SK-N-SH (cell line): ENCODE data around the gene LHB. TPM values are rescaled to one million over a fixed set of nuclear protein-coding genes. Genes with fewer than 3 reads are reported as not detected.

ENCODE experiments used
- CTCF ChIA-PET: fragments of 300-600, 350-600 bp; formaldehyde crosslinking; extraction: SDS; loops from one replicate; lab custom pipeline; 2021; lab: Yijun Ruan, JAX
- POLR2A ChIA-PET: fragments of 350-600 bp; sonication (Branson Sonifier 250); formaldehyde crosslinking; extraction: SDS; loops from one replicate; lab custom pipeline; 2020; ENCODE audit warnings: antibody characterized with exemption, inconsistent platforms; lab: Yijun Ruan, JAX
- DNase-seq: peaks from one replicate; pipeline ENCODE4 v3.0.0; 2012
- H2AFZ ChIP-seq: fragments of 200-600 bp; sonication (generic); 2 replicates; pipeline ENCODE4 v1.8.1; 2016; ENCODE audit warnings: antibody characterized with exemption, mild to moderate bottlenecking, low read depth
- H3F3A ChIP-seq: fragments of 200-600 bp; sonication (generic); replicated peaks from 2 replicates; pipeline ENCODE3; 2016; ENCODE audit warnings: antibody characterized with exemption, mild to moderate bottlenecking; ENCODE audit not compliant: insufficient read depth
- H3K27ac ChIP-seq, 2 experiments: fragments of 200-500 bp in 1 of 2; fragments of 200-600 bp in 1 of 2; sonication (Bioruptor generic) in 1 of 2; sonication (generic), shearing (Covaris generic) in 1 of 2; 2 replicates each; pipeline versions ENCODE4 v1.5.1 to v1.6.1; 2014 to 2016; ENCODE audit warnings: low read depth in 2 of 2, inconsistent platforms in 1 of 2, low read length in 1 of 2, mild to moderate bottlenecking in 1 of 2, mixed read lengths in 1 of 2
- H3K27me3 ChIP-seq: fragments of 200-600 bp; sonication (generic), shearing (Covaris generic); 2 replicates; pipeline ENCODE4 v1.6.1; 2016; ENCODE audit warnings: mixed run types; ENCODE audit not compliant: insufficient read depth
- H3K36me3 ChIP-seq, 2 experiments: fragments of 200-500 bp in 1 of 2; fragments of 200-600 bp in 1 of 2; sonication (Bioruptor generic) in 1 of 2; sonication (generic) in 1 of 2; replicated peaks in 1 of 2; 2 replicates each; pipeline versions ENCODE3 to v1.5.1; 2014 to 2016; ENCODE audit warnings: low read length in 1 of 2, mild to moderate bottlenecking in 1 of 2; ENCODE audit not compliant: insufficient read depth in 2 of 2, control insufficient read depth in 1 of 2
- H3K4me1 ChIP-seq, 2 experiments: fragments of 200-500 bp in 1 of 2; fragments of 200-600 bp in 1 of 2; sonication (Bioruptor generic) in 1 of 2; sonication (generic), shearing (Covaris generic) in 1 of 2; 2 replicates each; pipeline versions ENCODE4 v1.5.1 to v1.6.1; 2014 to 2016; ENCODE audit warnings: low read depth in 1 of 2, low read length in 1 of 2, mixed run types in 1 of 2; ENCODE audit not compliant: insufficient read depth in 2 of 2, control insufficient read depth in 1 of 2
- H3K4me2 ChIP-seq: fragments of 200-600 bp; sonication (generic), shearing (Covaris generic); 2 replicates; pipeline ENCODE4 v1.6.1; 2017; ENCODE audit warnings: mixed run types
- H3K4me3 ChIP-seq, 2 experiments: fragments of 200-500 bp in 1 of 2; fragments of 200-600 bp in 1 of 2; sonication (Bioruptor generic) in 1 of 2; sonication (generic), shearing (Covaris generic) in 1 of 2; 2 replicates each; pipeline versions ENCODE4 v1.5.1 to v1.8.1; 2014 to 2016; ENCODE audit warnings: low read depth in 2 of 2, inconsistent platforms in 1 of 2, low read length in 1 of 2, mild to moderate bottlenecking in 1 of 2, mixed read lengths in 1 of 2, moderate library complexity in 1 of 2
- H3K79me2 ChIP-seq: fragments of 200-600 bp; sonication (generic); 2 replicates; pipeline ENCODE4 v1.8.1; 2017; ENCODE audit warnings: mild to moderate bottlenecking; ENCODE audit not compliant: insufficient read depth
- H3K9ac ChIP-seq: fragments of 200-600 bp; sonication (generic); 2 replicates; pipeline ENCODE4 v1.6.1; 2017; ENCODE audit warnings: mixed run types
- H3K9me2 ChIP-seq: fragments of 200-600 bp; sonication (generic); 2 replicates; pipeline ENCODE4 v1.6.1; 2017; ENCODE audit warnings: mixed run types
- H3K9me3 ChIP-seq: fragments of 200-600 bp; sonication (generic); 2 replicates; pipeline ENCODE4 v1.6.1; 2017; ENCODE audit warnings: mixed run types, mild to moderate bottlenecking, moderate library complexity
- H4K20me1 ChIP-seq: fragments of 200-600 bp; sonication (generic); 2 replicates; pipeline ENCODE4 v1.6.1; 2017; ENCODE audit warnings: mild to moderate bottlenecking, mixed run types; ENCODE audit not compliant: insufficient read depth
- RAD21 ChIP-seq: IDR thresholded peaks from 2 replicates; pipeline ENCODE4 v1.6.1; 2012; ENCODE audit warnings: mild to moderate bottlenecking, low read length
- TEAD4 ChIP-seq: IDR thresholded peaks from 2 replicates; pipeline ENCODE4 v1.4.0; 2012; ENCODE audit warnings: mild to moderate bottlenecking, borderline replicate concordance; ENCODE audit not compliant: insufficient read depth
- WGBS: methylation state at CpG from one replicate; pipeline ENCODE4 v1.1.6; 2017; ENCODE audit warnings: low lambda C conversion rate; 5-methylcytosine and 5-hydroxymethylcytosine counted together
- polyA plus RNA-seq, 3 experiments: library from polyadenylated mRNA; depleted of rRNA; stranded (reverse); fragments of >200 nt; gene quantifications; 2 replicates each; pipeline ENCODE4 v1.2.3, GENCODE V29; 2012
- TF ChIP-seq, protein P1 (sequence below): IDR thresholded peaks from 2 replicates; pipeline ENCODE4 v1.4.0; 2012; ENCODE audit warnings: low read depth
- TF ChIP-seq, protein P2 (sequence below): fragments of 200-600 bp; sonication (generic); IDR thresholded peaks from 2 replicates; pipeline ENCODE4 v1.6.1; 2017; ENCODE audit warnings: antibody characterized with exemption, mild to moderate bottlenecking, moderate library complexity
- TF ChIP-seq, protein P3 (sequence below): IDR thresholded peaks from 2 replicates; pipeline ENCODE4 v1.4.0; 2012; ENCODE audit warnings: low read depth, borderline replicate concordance

Gene LHB
- polyA plus RNA-seq, 1 of the 3 experiments (the other 2 are of a cell fraction), result 0.13 TPM

DNA sequence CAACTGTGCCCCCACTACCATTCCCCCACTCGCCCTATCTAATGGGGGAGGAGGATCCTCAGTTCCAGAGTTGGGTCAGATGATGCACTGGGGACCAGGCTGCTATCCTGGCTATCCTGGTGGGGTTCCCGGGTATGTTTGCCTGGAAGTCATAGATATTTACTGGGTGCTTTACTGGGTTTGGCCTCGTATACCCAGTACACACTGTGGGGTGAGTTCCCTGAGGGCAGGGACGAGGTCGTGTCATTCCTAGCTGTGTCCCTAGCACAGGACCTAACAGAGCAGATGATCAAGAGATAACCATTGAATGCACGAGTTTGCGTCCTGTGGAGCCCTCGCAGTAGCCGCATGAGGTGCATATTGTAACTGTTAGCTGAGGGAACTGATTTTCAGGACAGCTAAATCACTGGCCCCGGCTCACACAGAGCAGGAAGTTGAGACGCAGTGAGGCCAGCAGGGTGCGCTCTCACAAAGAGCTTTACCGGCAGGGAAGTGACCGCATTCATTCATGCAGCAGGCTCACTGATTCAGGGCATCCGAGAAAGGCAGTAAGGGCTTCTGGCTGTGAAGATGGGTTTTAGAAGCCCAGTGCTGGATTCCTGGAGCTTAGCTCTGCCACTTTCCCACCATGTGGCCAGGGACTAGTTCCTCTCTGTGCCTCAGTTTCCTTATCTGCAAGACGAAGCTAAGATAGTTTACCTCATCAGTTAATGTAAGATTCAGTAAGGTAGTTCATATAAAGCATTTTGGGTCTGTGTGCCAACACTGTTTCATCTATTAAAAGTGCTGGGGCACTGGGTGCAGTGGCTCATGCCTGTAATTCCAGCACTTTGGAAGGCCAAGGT, 17.2 kb downstream of the LHB start:
- 84% methylated on average over 13 of the region's 16 CpGs for WGBS

DNA sequence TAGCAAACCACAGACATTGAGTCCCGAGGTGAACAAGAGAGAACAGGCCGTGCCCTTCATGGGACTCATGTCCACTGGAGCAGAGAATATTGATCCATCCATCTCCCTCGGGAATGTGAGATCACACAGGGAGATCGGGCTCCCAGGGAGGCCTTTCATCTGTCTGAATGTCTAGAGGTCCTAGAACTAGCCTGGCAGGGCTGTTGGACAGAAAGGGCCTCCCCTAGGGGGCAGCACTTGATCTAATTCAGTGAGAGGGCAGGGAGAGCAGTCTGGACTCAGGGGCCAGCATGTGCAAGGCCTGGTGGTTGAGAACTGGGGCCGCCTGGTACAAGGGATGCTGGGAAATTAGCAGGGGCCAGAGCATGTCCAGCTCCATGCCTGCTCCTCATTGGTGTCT, 18.9 kb downstream of the LHB start:
- peaks cover 0 to 5% of the 10 kb centered on the region in 2 experiments for H3K36me3 ChIP-seq
- H3K9me2 ChIP-seq, result no peaks in the 10 kb centered on the region
- H3K4me2 ChIP-seq, result no peak overlapping the region
- no peaks in the 10 kb centered on the region for H3K9me3 ChIP-seq
- H3K9ac ChIP-seq, result no peak overlapping the region
- H3K27ac ChIP-seq, result no peak overlapping the region
- DNase-seq, result peak; percentile 69
- H2AFZ ChIP-seq, result no peak overlapping the region
- peaks cover 88% of the 10 kb centered on the region for H3K79me2 ChIP-seq
- H3F3A ChIP-seq, result peaks cover 3% of the 10 kb centered on the region
- H3K27me3 ChIP-seq, result no peaks in the 10 kb centered on the region
- no peaks in the 10 kb centered on the region for H4K20me1 ChIP-seq
- TF ChIP-seq, protein P1, sequence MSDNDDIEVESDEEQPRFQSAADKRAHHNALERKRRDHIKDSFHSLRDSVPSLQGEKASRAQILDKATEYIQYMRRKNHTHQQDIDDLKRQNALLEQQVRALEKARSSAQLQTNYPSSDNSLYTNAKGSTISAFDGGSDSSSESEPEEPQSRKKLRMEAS, result no peak
- TF ChIP-seq, protein P2, sequence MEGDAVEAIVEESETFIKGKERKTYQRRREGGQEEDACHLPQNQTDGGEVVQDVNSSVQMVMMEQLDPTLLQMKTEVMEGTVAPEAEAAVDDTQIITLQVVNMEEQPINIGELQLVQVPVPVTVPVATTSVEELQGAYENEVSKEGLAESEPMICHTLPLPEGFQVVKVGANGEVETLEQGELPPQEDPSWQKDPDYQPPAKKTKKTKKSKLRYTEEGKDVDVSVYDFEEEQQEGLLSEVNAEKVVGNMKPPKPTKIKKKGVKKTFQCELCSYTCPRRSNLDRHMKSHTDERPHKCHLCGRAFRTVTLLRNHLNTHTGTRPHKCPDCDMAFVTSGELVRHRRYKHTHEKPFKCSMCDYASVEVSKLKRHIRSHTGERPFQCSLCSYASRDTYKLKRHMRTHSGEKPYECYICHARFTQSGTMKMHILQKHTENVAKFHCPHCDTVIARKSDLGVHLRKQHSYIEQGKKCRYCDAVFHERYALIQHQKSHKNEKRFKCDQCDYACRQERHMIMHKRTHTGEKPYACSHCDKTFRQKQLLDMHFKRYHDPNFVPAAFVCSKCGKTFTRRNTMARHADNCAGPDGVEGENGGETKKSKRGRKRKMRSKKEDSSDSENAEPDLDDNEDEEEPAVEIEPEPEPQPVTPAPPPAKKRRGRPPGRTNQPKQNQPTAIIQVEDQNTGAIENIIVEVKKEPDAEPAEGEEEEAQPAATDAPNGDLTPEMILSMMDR, result peak; percentile 71
- TF ChIP-seq RAD21, result peak; percentile 37; the same call in 1 of the 2 replicates
- TF ChIP-seq TEAD4, result no peak
- H3K4me3 ChIP-seq, result no peak overlapping the region; a peak in 1 of 4 replicates
- 74% methylated on average over 4 of the region's 5 CpGs for WGBS
- CTCF ChIA-PET, result interaction anchor here (0.5 to 5.4 kb wide), 13 partner anchors 12 to 267 kb away, joined by 3 to 68 read pairs (median 3); partner anchors contain the start of gene CGB7
- POLR2A ChIA-PET, result no interaction called here
- H3K4me1 ChIP-seq, result peaks cover 0 to 10% of the 10 kb centered on the region in 2 experiments; a peak in 1 of 4 replicates

More for the DNA sequence above, 17.2 kb downstream of the LHB start:
- peaks cover 10 to 14% of the 10 kb centered on the region in 2 experiments for H3K36me3 ChIP-seq
- no peak overlapping the region for H3K4me2 ChIP-seq
- CTCF ChIA-PET, result interaction anchor here (0.5 to 5.4 kb wide), 21 partner anchors 9 to 198 kb away, joined by 3 to 68 read pairs (median 4); partner anchors contain the start of genes KCNA7 and LIN7B
- POLR2A ChIA-PET, result interaction anchor here (0.6 to 1.2 kb wide), 2 partner anchors 9 to 490 kb away, joined by 3 read pairs; no protein-coding TSS in a partner anchor
- no peak overlapping the region; a peak in 1 of 4 replicates for H3K4me3 ChIP-seq
- no peaks in the 10 kb centered on the region for H3F3A ChIP-seq
- no peak overlapping the region for H3K9ac ChIP-seq
- peaks cover 78% of the 10 kb centered on the region for H3K79me2 ChIP-seq
- no peaks in the 10 kb centered on the region for H3K9me2 ChIP-seq
- H2AFZ ChIP-seq, result no peak overlapping the region
- no peaks in the 10 kb centered on the region for H4K20me1 ChIP-seq
- no peaks in the 10 kb centered on the region for H3K9me3 ChIP-seq
- TF ChIP-seq RAD21, result peak; percentile 39
- TF ChIP-seq, protein P3, sequence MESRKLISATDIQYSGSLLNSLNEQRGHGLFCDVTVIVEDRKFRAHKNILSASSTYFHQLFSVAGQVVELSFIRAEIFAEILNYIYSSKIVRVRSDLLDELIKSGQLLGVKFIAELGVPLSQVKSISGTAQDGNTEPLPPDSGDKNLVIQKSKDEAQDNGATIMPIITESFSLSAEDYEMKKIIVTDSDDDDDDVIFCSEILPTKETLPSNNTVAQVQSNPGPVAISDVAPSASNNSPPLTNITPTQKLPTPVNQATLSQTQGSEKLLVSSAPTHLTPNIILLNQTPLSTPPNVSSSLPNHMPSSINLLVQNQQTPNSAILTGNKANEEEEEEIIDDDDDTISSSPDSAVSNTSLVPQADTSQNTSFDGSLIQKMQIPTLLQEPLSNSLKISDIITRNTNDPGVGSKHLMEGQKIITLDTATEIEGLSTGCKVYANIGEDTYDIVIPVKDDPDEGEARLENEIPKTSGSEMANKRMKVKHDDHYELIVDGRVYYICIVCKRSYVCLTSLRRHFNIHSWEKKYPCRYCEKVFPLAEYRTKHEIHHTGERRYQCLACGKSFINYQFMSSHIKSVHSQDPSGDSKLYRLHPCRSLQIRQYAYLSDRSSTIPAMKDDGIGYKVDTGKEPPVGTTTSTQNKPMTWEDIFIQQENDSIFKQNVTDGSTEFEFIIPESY, result no peak
- TF ChIP-seq, protein P2, result peak; percentile 66
- TF ChIP-seq, all 33 proteins: peak for 2
- DNase-seq, result peak; percentile 65
- no peaks in the 10 kb centered on the region for H3K27me3 ChIP-seq
- no peak overlapping the region for H3K27ac ChIP-seq
- H3K4me1 ChIP-seq, result peaks cover 0 to 7% of the 10 kb centered on the region in 2 experiments; a peak in 1 of 4 replicates
